MG63 (cell line): ENCODE results near the gene PTPRU. TPM values are rescaled to one million over a fixed set of nuclear protein-coding genes. Genes with fewer than 3 reads are reported as not detected.

Experiments used
- DNase-seq: peaks from one replicate; pipeline ENCODE4 v3.0.0-alpha.2; 2020
- H3K27me3 ChIP-seq: fragments of 250-450 bp; sonication (Bioruptor Pico); 2 replicates; pipeline ENCODE4 v1.5.1; 2020; ENCODE audit warnings: mild to moderate bottlenecking, moderate library complexity
- H3K36me3 ChIP-seq: fragments of 250-450 bp; sonication (Bioruptor Pico); 2 replicates; pipeline ENCODE4 v1.5.1; 2020; ENCODE audit warnings: mild to moderate bottlenecking, moderate library complexity
- H3K4me3 ChIP-seq: fragments of 250-450 bp; sonication (Bioruptor Pico); 2 replicates; pipeline ENCODE4 v1.5.1; 2020; ENCODE audit warnings: mild to moderate bottlenecking, moderate library complexity
- H3K9me3 ChIP-seq: fragments of 250-450 bp; sonication (Bioruptor Pico); 2 replicates; pipeline ENCODE4 v1.5.1; 2020; ENCODE audit warnings: mild to moderate bottlenecking, moderate library complexity
- total RNA-seq: library from RNA; depleted of rRNA; stranded (reverse); fragments of >200 nt; shearing (Covaris generic); gene quantifications from 2 replicates; pipeline ENCODE4 v1.2.3, GENCODE V29; 2014; ENCODE audit warnings: low replicate concordance; rRNA removed

The PTPRU gene
- total RNA-seq, 1 experiment from 2014 or later = 6.4 TPM

DNA sequence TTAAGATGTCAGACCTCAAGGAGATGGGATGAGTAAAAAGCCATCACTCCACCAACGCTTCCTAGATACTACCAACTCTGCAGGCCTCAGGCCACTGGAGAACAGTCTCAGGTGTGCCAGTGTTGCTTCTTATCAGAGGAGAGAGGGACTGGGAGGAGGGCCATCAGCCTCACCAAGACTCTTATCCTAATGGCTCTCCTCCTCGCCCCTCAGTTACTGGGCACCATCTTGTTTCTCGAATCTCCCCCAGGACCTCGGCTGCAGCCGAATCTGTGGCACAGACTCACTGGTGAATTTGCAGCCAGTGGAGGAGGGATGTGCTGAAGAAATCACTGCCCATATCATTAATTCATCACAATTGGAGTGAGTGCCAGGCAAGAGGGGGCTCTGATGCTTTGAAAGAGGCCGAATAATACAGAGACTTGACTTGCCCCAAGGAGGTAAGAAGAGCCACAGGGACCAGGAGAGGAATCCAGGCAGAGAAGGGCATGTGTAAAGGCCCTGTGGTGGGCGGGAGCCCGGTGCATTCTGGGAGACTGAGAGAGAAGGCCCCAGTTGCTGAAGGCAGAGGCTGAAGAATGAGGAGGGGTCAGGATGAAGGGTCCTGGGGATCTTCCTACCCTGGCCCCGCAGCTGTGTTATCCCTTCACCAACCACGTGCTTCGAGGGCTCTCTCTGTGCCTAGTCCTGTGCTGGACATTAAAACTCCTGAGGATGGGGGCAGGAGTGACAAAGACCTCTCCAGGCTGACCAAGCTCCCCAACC lies 129.8 kb downstream of the PTPRU start:
- no peak for DNase-seq
- Histone ChIP-seq H3K4me3 (no peak overlapping the region), H3K27me3 (0 out of 2 replicates have a peak, but pooled peaks cover 6% of the 10 kb centered on the region), H3K9me3 (no peaks in the 10 kb centered on the region), H3K36me3 (no peaks in the 10 kb centered on the region)

DNA sequence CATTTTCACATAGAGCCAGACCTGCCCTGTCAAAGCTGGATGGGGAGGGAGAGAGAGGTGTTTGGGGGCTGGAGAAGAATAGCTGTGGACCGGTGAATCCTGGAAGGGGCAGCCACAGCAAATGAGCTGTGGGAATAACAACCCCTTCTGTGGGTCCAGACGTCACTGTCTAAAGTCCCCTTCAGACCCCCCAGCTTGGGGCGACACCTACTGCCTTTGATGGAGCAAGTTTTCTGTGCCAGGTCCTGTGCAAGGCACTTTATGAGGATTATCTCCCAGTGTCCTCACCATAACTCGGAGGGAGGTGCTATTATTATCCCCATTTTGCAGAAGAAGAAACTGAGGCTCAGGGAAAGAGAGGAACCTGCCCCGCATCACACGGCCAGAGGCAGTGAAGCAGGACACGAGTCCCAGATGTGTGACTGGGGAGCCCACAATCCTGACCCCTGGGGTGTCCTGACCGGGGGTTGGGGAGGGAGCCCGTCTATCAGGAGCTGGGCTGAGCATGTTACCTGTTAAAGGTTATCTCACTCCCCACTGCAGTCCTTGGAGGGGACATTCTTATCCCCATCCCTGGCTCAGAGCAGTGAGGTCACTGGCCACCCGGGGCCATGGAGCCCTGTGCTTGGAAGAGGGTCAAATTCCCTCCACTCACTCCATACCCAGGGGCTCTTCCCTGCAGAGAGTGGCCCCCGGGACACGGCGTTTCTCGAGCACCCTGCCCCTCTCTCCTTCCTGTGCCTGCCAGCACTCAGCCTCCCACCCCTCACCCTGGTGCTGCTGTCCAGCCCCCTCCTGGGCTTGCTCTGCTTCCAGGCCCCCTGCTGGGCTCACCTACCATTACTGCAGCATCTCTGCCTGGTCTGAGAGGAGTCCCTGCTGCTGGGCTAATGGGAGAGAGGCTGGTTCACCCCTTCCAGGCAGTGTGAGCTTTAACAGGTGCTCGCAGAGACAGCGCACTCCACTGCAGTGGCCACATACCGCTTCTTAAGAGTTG lies 132.9 kb downstream of the PTPRU start:
- Histone ChIP-seq H3K36me3 (no peaks in the 10 kb centered on the region), H3K27me3 (peaks cover 8% of the 10 kb centered on the region), H3K9me3 (peaks cover 1% of the 10 kb centered on the region; the same call in 1 of the 2 replicates), H3K4me3 (no peak overlapping the region)
- no peak for DNase-seq

DNA sequence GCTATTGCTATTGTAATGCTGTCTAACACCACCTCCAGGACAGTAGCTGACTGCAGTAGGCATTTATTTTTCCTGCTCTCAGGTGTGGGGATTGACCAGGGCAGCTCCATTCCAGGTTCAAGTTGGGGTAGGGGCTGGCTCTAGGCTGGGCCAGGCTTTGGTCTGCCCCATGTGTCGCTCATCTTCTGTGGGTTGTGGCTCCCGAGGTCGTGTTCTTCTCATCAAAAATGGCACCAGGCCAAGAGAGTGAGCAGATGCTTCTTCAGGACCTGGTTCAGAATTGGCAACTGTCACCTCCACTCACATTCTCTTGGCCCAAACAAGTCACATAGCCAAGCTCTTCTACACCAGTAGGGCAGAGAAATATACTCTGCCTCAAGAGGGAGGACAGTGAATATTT lies 133.7 kb downstream of the PTPRU start:
- H3K4me3 ChIP-seq = no peak overlapping the region
- peaks cover 3% of the 10 kb centered on the region; the same call in 1 of the 2 replicates for H3K9me3 ChIP-seq
- no peaks in the 10 kb centered on the region for H3K36me3 ChIP-seq
- H3K27me3 ChIP-seq = peaks cover 8% of the 10 kb centered on the region
- no peak for DNase-seq

DNA sequence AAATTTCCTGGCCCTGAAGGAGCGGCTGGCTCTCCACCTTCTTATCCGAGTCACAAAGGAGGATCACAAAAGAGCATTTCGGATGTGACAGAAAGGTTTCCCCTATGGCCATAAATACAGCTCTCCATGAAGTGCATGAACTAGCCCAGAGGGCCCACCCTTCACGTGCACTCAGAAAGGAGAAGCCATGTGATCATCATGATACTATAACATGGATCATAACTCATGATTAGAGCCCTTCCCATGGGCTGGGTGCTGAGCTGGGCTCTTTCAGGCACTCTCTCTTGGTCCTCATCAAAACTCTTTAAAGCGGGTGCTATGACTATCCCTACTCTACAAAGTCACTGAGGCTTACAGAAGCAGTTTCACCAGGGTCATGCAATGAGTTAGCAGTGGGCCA lies 135.0 kb downstream of the PTPRU start:
- no peaks in the 10 kb centered on the region for H3K36me3 ChIP-seq
- no peak overlapping the region for H3K4me3 ChIP-seq
- H3K9me3 ChIP-seq = peaks cover 5% of the 10 kb centered on the region; the same call in 1 of the 2 replicates
- H3K27me3 ChIP-seq = peaks cover 8% of the 10 kb centered on the region
- no peak for DNase-seq

DNA sequence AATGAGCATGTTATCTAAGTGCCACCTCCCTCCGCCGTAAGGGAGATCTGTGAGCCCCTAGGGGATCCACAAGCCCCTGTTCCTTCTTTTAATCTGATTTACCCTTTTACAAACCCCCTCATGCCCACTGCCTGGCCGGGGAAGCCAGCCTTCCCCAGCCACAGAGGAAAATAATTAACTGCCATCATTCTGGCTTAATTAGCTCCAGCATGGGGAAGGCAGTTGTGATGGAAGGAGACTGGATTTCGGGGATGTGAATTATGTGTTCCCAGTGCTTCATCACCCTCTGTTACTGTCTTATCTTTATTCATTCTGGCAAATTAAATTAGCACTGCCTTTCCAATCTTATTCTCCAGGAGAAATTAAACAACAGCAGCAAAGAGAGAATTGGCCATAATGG lies 135.8 kb downstream of the PTPRU start:
- Histone ChIP-seq H3K36me3 (no peaks in the 10 kb centered on the region), H3K4me3 (no peak overlapping the region), H3K27me3 (peaks cover 8% of the 10 kb centered on the region), H3K9me3 (peaks cover 5% of the 10 kb centered on the region; the same call in 1 of the 2 replicates)
- DNase-seq = no peak

Other genes starting within 250 kb of the PTPRU start
- gene TMEM200B, start 112.6 kb upstream of the PTPRU start, total RNA-seq = 17.9 and 20.7 TPM in 2 replicates
- gene SRSF4, start 54.6 kb upstream of the PTPRU start, total RNA-seq = 29.8 and 58.1 TPM in 2 replicates
- gene MECR, start 5.6 kb upstream of the PTPRU start, total RNA-seq = 12.9 and 26.5 TPM in 2 replicates